ENCODE data around the gene CCDC127. TPM values are rescaled to one million over a fixed set of nuclear protein-coding genes. Genes with fewer than 3 reads are reported as not detected.
"Not testable (repeated sequence)": the region's sequence is repeated elsewhere in the genome, so short reads cannot be mapped to it uniquely, and the experiment has no call there.

The CCDC127 gene
- total and polyA plus RNA-seq, 2 experiments from 2014 or later = 11.3 to 19.3 TPM

GRCh38 chr5:234450-234849, 16.5 kb upstream of the CCDC127 start:
- H3K27me3 ChIP-seq = no peaks in the 10 kb centered on the region
- TF ChIP-seq CTCF (IDR thresholded peaks at IDR 0.05; ENCODE audit: low read depth, low read length) = no peak
- no peak overlapping the region for H3K4me3 ChIP-seq
- no peaks in the 10 kb centered on the region for H3K4me1 ChIP-seq (ENCODE audit: low read depth)
- H3K27ac ChIP-seq = no peak overlapping the region
- no peaks in the 10 kb centered on the region for H3K9me3 ChIP-seq (ENCODE audit: low read depth)
- peaks cover 31% of the 10 kb centered on the region for H3K36me3 ChIP-seq
- DNase-seq (ENCODE audit: low read depth in 1 of 2, low spot score in 1 of 2) = no peak

GRCh38 chr5:233426-233825, 15.5 kb upstream of the CCDC127 start:
- not testable (repeated sequence) for H3K4me3 ChIP-seq; H3K9me3 ChIP-seq (ENCODE audit: low read depth); H3K27me3 ChIP-seq; H3K4me1 ChIP-seq (ENCODE audit: low read depth); DNase-seq (ENCODE audit: low read depth in 1 of 2, low spot score in 1 of 2); H3K27ac ChIP-seq
- H3K36me3 ChIP-seq = peaks cover 38% of the 10 kb centered on the region

GRCh38 chr5:231661-232060, 13.7 kb upstream of the CCDC127 start:
- DNase-seq (ENCODE audit: low read depth in 1 of 2, low spot score in 1 of 2) = no peak
- no peak overlapping the region for H3K27ac ChIP-seq
- H3K4me1 ChIP-seq (ENCODE audit: low read depth) = no peaks in the 10 kb centered on the region
- H3K4me3 ChIP-seq = no peak overlapping the region
- TF ChIP-seq CTCF (IDR thresholded peaks at IDR 0.05; ENCODE audit: low read depth, low read length) = no peak
- no peaks in the 10 kb centered on the region for H3K27me3 ChIP-seq
- H3K36me3 ChIP-seq = peaks cover 44% of the 10 kb centered on the region
- H3K9me3 ChIP-seq (ENCODE audit: low read depth) = no peaks in the 10 kb centered on the region

- no peak for DNase-seq (ENCODE audit: low read depth in 1 of 2, low spot score in 1 of 2)
- peaks cover 51% of the 10 kb centered on the region for H3K36me3 ChIP-seq
- H3K27me3 ChIP-seq = no peaks in the 10 kb centered on the region
- H3K4me3 ChIP-seq = no peak overlapping the region
- no peaks in the 10 kb centered on the region for H3K4me1 ChIP-seq (ENCODE audit: low read depth)
- H3K9me3 ChIP-seq (ENCODE audit: low read depth) = no peaks in the 10 kb centered on the region
- no peak overlapping the region for H3K27ac ChIP-seq
- no peak for TF ChIP-seq CTCF (IDR thresholded peaks at IDR 0.05; ENCODE audit: low read depth, low read length)
Measured at GRCh38 chr5:230711-231110, 12.8 kb upstream of the CCDC127 start.

- H3K9me3 ChIP-seq (ENCODE audit: low read depth) = no peaks in the 10 kb centered on the region
- H3K27me3 ChIP-seq = no peaks in the 10 kb centered on the region
- no peak overlapping the region for H3K27ac ChIP-seq
- TF ChIP-seq CTCF (IDR thresholded peaks at IDR 0.05; ENCODE audit: low read depth, low read length) = no peak
- no peak for DNase-seq (ENCODE audit: low read depth in 1 of 2, low spot score in 1 of 2)
- peaks cover 51% of the 10 kb centered on the region for H3K36me3 ChIP-seq
- no peak overlapping the region for H3K4me3 ChIP-seq
- no peaks in the 10 kb centered on the region for H3K4me1 ChIP-seq (ENCODE audit: low read depth)
Measured at GRCh38 chr5:228886-229285, 10.9 kb upstream of the CCDC127 start.

- not testable (repeated sequence) for H3K4me3 ChIP-seq; H3K27ac ChIP-seq; H3K9me3 ChIP-seq (ENCODE audit: low read depth); DNase-seq (ENCODE audit: low read depth in 1 of 2, low spot score in 1 of 2); H3K4me1 ChIP-seq (ENCODE audit: low read depth); H3K27me3 ChIP-seq
- peaks cover 40% of the 10 kb centered on the region for H3K36me3 ChIP-seq
Measured at GRCh38 chr5:227375-227774, 9.4 kb upstream of the CCDC127 start.

- Histone ChIP-seq H3K9me3 (ENCODE audit: low read depth) (no peaks in the 10 kb centered on the region), H3K4me3 (no peak overlapping the region), H3K27me3 (no peaks in the 10 kb centered on the region), H3K36me3 (peaks cover 40% of the 10 kb centered on the region), H3K27ac (no peak overlapping the region), H3K4me1 (ENCODE audit: low read depth) (no peaks in the 10 kb centered on the region)
- no peak for DNase-seq (ENCODE audit: low read depth in 1 of 2, low spot score in 1 of 2)
- TF ChIP-seq CTCF (IDR thresholded peaks at IDR 0.05; ENCODE audit: low read depth, low read length) = no peak
Measured at GRCh38 chr5:225334-225733, 7.4 kb upstream of the CCDC127 start.
